ENCODE measurements around the gene GCHFR. TPM values are rescaled to one million over a fixed set of nuclear protein-coding genes. Genes with fewer than 3 reads are reported as not detected.

GCHFR gene
- total RNA-seq, 1 donor from 2014 or later = 5.0 TPM

- Mint-ChIP-seq H3K27ac (ENCODE audit: unreplicated experiment) (no peak overlapping the region), H3K4me3 (ENCODE audit: unreplicated experiment) (no peak overlapping the region), H3K4me1 (ENCODE audit: low read depth, unreplicated experiment) (peaks cover 7% of the 10 kb centered on the region), H3K36me3 (ENCODE audit: unreplicated experiment) (no peaks in the 10 kb centered on the region), H3K9me3 (ENCODE audit: unreplicated experiment) (peaks cover 6% of the 10 kb centered on the region), H3K27me3 (ENCODE audit: unreplicated experiment) (peaks cover 10% of the 10 kb centered on the region)
- no peak for DNase-seq
- TF ChIP-seq CTCF (IDR thresholded peaks at IDR 0.05; ENCODE audit: partially characterized antibody, unreplicated experiment) = no peak
Observed at GRCh38 chr15:40803076-40803475, 39.2 kb downstream of the GCHFR start.

- peaks cover 11% of the 10 kb centered on the region for H3K4me1 Mint-ChIP-seq (ENCODE audit: low read depth, unreplicated experiment)
- no peak for TF ChIP-seq CTCF (IDR thresholded peaks at IDR 0.05; ENCODE audit: partially characterized antibody, unreplicated experiment)
- H3K4me3 Mint-ChIP-seq (ENCODE audit: unreplicated experiment) = no peak overlapping the region
- H3K9me3 Mint-ChIP-seq (ENCODE audit: unreplicated experiment) = peaks cover 7% of the 10 kb centered on the region
- no peak overlapping the region for H3K27ac Mint-ChIP-seq (ENCODE audit: unreplicated experiment)
- H3K27me3 Mint-ChIP-seq (ENCODE audit: unreplicated experiment) = peaks cover 10% of the 10 kb centered on the region
- DNase-seq = no peak
- no peaks in the 10 kb centered on the region for H3K36me3 Mint-ChIP-seq (ENCODE audit: unreplicated experiment)
Observed at GRCh38 chr15:40803688-40804087, 39.8 kb downstream of the GCHFR start.

- no peak for TF ChIP-seq CTCF (IDR thresholded peaks at IDR 0.05; ENCODE audit: partially characterized antibody, unreplicated experiment)
Observed at GRCh38 chr15:40806672-40807027, 42.8 kb downstream of the GCHFR start.

GRCh38 chr15:40807028-40807887 is 43.4 kb downstream of the GCHFR start, which contains the start of the genes DNAJC17 and ZFYVE19:
DNAJC17 (minus strand) TSS chr15:40807473; CDS start chr15:40807446, 27 bp downstream.
ZFYVE19 (plus strand) TSS chr15:40807089; CDS start chr15:40807590, 501 bp downstream.
- peaks cover 7% of the 10 kb centered on the region for H3K9me3 Mint-ChIP-seq (ENCODE audit: unreplicated experiment)
- peak within 1 kb of the TSS; percentile 94 for H3K4me3 Mint-ChIP-seq (ENCODE audit: unreplicated experiment)
- H3K27ac Mint-ChIP-seq (ENCODE audit: unreplicated experiment) = peak within 1 kb of the TSS; percentile 97
- no peak for TF ChIP-seq CTCF (IDR thresholded peaks at IDR 0.05; ENCODE audit: partially characterized antibody, unreplicated experiment)
- DNase-seq = peak; percentile 98
- H3K4me1 Mint-ChIP-seq (ENCODE audit: low read depth, unreplicated experiment) = peaks cover 11% of the 10 kb centered on the region
- peaks cover 7% of the 10 kb centered on the region for H3K27me3 Mint-ChIP-seq (ENCODE audit: unreplicated experiment)
- no peaks in the 10 kb centered on the region for H3K36me3 Mint-ChIP-seq (ENCODE audit: unreplicated experiment)

More at GRCh38 chr15:40806672-40807027, 42.8 kb downstream of the GCHFR start:
- Mint-ChIP-seq H3K9me3 (ENCODE audit: unreplicated experiment) (peaks cover 7% of the 10 kb centered on the region), H3K36me3 (ENCODE audit: unreplicated experiment) (no peaks in the 10 kb centered on the region), H3K4me1 (ENCODE audit: low read depth, unreplicated experiment) (peaks cover 11% of the 10 kb centered on the region), H3K27me3 (ENCODE audit: unreplicated experiment) (peaks cover 7% of the 10 kb centered on the region), H3K4me3 (ENCODE audit: unreplicated experiment) (peak overlapping the region; percentile 94), H3K27ac (ENCODE audit: unreplicated experiment) (peak overlapping the region; percentile 97)
- no peak for DNase-seq

GRCh38 chr15:40807888-40808461 is 44.1 kb downstream of the GCHFR start:
- H3K27me3 Mint-ChIP-seq (ENCODE audit: unreplicated experiment) = peaks cover 7% of the 10 kb centered on the region
- H3K27ac Mint-ChIP-seq (ENCODE audit: unreplicated experiment) = peak overlapping the region; percentile 43
- H3K9me3 Mint-ChIP-seq (ENCODE audit: unreplicated experiment) = peaks cover 7% of the 10 kb centered on the region
- TF ChIP-seq CTCF (IDR thresholded peaks at IDR 0.05; ENCODE audit: partially characterized antibody, unreplicated experiment) = no peak
- H3K36me3 Mint-ChIP-seq (ENCODE audit: unreplicated experiment) = no peaks in the 10 kb centered on the region
- no peak for DNase-seq
- H3K4me1 Mint-ChIP-seq (ENCODE audit: low read depth, unreplicated experiment) = peaks cover 11% of the 10 kb centered on the region
- H3K4me3 Mint-ChIP-seq (ENCODE audit: unreplicated experiment) = peak overlapping the region; percentile 94

Measured in glutamatergic neuron (in vitro differentiated cells).